GM10248 (cell line): ENCODE results near the gene FNBP1L.
"Not testable (repeated sequence)": the region's sequence is repeated elsewhere in the genome, so short reads cannot be mapped to it uniquely, and the experiment has no call there.

Source experiments
- CTCF ChIA-PET: fragments of 300-600 bp; sonication (Branson Sonifier 250); formaldehyde crosslinking; extraction: SDS; loops from one replicate; lab custom pipeline; 2021; ENCODE audit warnings: antibody characterized with exemption; lab: Yijun Ruan, JAX
- POLR2A ChIA-PET: fragments of 350-650 bp; sonication (Branson Sonifier 250); formaldehyde crosslinking; extraction: SDS; loops from one replicate; lab custom pipeline; 2020; ENCODE audit warnings: antibody characterized with exemption; lab: Yijun Ruan, JAX
- DNase-seq: peaks from one replicate; pipeline ENCODE4 v3.0.0; 2012; ENCODE audit errors: extremely low spot score
- TF ChIP-seq, protein P1 (sequence below): IDR thresholded peaks from 2 replicates; pipeline ENCODE4 v1.5.1; 2012; ENCODE audit warnings: mild to moderate bottlenecking, low read depth; ENCODE audit errors: extremely low read depth, missing control alignments, control extremely low read depth

Gene FNBP1L

DNA sequence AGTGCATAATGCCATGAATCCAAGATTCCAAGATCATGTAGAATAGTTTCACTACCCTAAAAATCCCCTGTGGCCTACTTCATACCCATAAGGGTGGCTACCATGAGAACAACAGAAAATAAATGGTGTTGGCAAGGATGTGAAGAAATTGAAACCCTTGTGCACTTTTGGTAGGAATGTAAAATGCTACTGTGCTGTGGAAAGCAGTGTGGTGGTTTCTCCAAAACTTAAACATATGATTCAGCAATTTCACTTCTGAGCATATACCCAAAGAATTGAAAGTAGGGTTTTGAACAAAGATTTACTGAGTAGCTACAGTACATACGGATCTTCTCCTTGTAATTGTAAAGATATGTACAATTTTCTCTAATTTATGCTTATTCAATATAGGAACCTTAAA is 16.0 kb downstream of the FNBP1L start:
- TF ChIP-seq, protein P1, sequence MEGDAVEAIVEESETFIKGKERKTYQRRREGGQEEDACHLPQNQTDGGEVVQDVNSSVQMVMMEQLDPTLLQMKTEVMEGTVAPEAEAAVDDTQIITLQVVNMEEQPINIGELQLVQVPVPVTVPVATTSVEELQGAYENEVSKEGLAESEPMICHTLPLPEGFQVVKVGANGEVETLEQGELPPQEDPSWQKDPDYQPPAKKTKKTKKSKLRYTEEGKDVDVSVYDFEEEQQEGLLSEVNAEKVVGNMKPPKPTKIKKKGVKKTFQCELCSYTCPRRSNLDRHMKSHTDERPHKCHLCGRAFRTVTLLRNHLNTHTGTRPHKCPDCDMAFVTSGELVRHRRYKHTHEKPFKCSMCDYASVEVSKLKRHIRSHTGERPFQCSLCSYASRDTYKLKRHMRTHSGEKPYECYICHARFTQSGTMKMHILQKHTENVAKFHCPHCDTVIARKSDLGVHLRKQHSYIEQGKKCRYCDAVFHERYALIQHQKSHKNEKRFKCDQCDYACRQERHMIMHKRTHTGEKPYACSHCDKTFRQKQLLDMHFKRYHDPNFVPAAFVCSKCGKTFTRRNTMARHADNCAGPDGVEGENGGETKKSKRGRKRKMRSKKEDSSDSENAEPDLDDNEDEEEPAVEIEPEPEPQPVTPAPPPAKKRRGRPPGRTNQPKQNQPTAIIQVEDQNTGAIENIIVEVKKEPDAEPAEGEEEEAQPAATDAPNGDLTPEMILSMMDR = no peak
- CTCF ChIA-PET = no interaction called here
- POLR2A ChIA-PET = no interaction called here
- no peak for DNase-seq

DNA sequence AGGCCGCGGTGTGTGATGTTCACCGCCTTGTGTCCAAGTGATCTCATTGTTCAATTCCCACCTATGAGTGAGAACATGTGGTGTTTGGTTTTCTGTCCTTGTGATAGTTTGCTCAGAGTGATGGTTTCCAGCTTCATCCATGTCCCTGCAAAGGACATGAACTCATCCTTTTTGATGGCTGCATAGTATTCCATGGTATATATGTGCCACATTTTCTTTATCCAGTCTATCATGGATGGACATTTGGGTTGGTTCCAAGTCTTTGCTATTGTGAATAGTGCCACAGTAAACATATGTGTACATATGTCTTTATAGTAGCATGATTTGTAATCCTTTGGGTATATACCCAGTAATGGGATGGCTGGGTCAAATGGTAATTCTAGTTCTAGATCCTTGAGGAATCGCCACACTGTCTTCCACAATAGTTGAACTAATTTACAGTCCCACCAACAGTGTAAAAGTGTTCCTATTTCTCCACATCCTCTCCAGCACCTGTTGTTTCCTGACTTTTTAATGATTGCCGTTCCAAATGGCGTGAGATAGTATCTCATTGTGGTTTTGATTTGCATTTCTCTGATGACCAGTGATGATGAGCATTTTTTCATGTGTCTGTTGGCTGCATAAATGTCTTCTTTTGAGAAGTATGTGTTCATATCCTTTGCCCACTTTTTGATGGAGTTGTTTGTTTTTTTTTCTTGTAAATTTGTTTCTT is 17.6 kb downstream of the FNBP1L start:
- DNase-seq, POLR2A ChIA-PET, CTCF ChIA-PET: not testable (repeated sequence)

DNA sequence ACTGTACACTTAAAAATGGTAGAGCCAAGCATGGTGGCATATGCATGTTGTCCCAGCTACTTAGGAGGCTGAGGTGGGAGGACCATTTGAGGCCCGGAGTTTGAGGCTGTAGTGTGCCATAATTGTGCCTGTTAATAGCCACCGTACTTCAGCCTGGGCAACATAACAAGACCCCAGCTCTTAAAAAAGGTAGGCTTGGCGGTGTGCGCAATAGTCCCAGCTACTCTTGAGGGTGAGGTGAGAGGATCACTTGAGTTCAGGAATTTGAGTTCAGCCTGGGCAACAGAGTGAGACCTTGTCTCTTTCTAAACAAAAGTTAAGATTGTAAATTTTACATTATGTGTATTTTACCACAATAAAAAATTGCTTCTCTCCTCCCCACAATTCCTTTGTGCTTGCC is 19.7 kb downstream of the FNBP1L start:
- ChIA-PET CTCF (no interaction called here), POLR2A (no interaction called here)
- no peak for DNase-seq
- TF ChIP-seq, protein P1 = no peak

DNA sequence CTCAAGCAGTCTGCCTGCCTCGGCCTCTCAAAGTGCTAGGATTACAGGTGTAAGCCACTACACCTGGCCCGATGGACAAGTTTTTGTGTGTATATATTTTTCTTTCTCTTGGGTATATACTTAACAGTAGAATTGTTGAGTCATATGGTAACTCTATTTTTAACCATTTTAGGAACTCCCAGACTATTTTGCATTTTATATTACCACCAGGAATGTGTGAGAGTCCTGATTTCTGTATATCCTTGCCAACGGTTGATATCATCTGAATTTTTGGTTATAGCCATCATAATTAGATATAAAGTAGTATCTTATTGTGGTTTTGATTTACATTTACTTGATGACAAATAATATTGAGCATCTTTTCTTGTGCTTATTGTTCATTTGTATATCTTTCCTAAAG is 20.7 kb downstream of the FNBP1L start:
- ChIA-PET POLR2A (no interaction called here), CTCF (no interaction called here)
- TF ChIP-seq, protein P1 = no peak
- DNase-seq = no peak

DNA sequence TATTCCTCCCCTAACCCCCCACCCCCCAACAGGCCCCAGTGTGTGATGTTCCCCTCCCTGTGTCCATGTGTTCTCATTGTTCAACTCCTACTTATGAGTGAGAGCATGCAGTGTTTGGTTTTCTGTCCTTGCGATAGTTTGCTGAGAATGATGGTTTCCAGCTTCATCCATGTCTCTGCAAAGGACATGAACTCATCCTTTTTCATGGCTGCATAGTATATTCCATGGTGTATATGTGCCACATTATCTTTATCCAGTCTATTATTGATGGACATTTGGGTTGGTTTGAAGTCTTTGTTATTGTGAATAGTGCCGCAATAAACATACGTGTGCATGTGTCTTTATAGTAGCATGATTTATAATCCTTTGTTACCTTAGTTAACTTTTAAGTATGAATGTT is 21.3 kb downstream of the FNBP1L start:
- POLR2A ChIA-PET, CTCF ChIA-PET, DNase-seq: not testable (repeated sequence)

DNA sequence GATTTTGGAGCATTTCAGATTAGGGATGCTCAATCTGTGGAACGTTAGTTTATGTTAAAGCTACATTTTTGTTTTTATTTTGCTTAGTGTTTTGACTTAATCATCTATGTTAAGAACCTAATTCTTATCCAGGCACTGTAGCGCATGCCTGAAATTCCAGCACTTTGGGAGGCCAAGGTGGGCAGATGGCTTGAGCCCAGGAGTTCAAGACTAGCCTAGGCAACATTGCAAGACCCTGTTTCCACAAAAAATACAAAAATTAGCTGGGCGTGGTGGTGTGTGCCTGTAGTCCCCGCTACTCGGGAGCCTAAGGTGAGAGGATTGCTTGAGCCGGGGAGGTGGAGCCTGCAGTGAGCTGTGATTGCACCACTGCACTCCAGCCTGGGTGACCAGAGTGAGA is 23.4 kb downstream of the FNBP1L start:
- TF ChIP-seq, protein P1 = no peak
- ChIA-PET POLR2A (no interaction called here), CTCF (no interaction called here)
- no peak for DNase-seq

DNA sequence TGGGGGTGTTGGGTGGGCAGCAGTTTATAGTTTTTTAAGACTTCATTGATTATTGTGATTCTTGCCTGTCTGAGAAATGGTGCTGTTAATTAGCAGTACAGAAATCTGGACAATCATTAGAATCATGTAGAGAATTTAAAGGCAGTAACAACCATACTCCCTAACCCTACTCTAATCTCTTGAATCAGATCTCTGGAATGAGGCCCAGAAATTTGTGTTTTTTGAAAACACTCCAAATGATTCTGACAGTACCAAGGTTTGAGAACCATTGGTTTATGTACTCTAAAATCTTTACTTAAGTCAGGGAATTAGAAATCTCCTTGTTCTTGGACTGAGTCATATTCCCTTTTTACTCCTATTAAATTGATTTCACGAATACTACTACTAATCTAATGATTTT is 24.0 kb downstream of the FNBP1L start:
- ChIA-PET CTCF (no interaction called here), POLR2A (no interaction called here)
- TF ChIP-seq, protein P1 = no peak
- DNase-seq = no peak

DNA sequence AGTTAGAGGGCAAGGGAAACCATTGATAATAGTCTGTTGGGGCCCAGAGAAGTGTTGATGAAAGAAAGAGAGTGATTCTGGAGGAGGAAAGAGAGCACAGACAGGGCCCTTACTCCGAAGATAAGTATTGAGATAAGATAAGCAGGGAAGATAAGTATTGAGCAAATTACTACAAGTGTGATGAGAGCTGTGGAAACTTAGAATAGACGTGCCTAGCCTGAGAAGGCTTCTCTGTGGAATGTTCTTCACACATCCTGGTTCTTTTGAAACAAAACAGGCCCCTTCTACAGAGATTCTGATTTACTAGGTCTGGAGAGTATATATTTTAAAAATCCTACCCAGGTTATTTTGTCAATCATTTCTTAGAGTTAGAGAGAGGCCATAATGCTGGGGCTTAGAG is 26.4 kb downstream of the FNBP1L start:
- TF ChIP-seq, protein P1 = no peak
- DNase-seq = no peak
- POLR2A ChIA-PET = no interaction called here
- CTCF ChIA-PET = interaction anchor here (0.7 to 4.0 kb wide), 3 partner anchors 11 to 27 kb away, joined by 3 to 14 read pairs (median 3); no protein-coding TSS in a partner anchor
